Left cardiac atrium (tissue), 4 donors: ENCODE measurements around the gene SETDB2. TPM values are rescaled to one million over a fixed set of nuclear protein-coding genes. Genes with fewer than 3 reads are reported as not detected.

ENCODE experiments used
- ATAC-seq, 2 donors: fragments of 200-7000 bp; cut with Tn5 transposase; one replicate each; pipeline ENCODE4 v1.9.1; 2020; ENCODE audit warnings: mild to moderate bottlenecking in 2 of 2, moderate library complexity in 2 of 2
- DNase-seq: peaks from one replicate; pipeline ENCODE4 v3.0.0-alpha.2; 2020
- intact Hi-C, 2 donors: fragments of 100-400 bp; cut with DNase I; formaldehyde crosslinking; loops; one replicate each; pipeline versions ENCODE4 v1.14.1 to v1.15.1; 2022 to 2023
- long read RNA-seq: library from polyadenylated mRNA; unstranded; transcript quantifications from one replicate; pipeline ENCODE4 v2.0.0, GENCODE V29; 2021
- total RNA-seq, 2 donors: library from RNA; stranded (reverse); fragmentation: NEBNext Ultra II Directional; extraction: Animal tissue kit (Norgen Biotek cat#: 25700); gene quantifications; one replicate each; pipeline ENCODE4 v1.2.1, GENCODE V29; 2021
- donor health status: DM: no; HTN: yes; CAD: no.
- donor health status: DM: no; HTN: yes; CAD: no; lungs with severe emphysema.
- donor health status: DM: yes; HTN: yes; CAD: no.
- donor health status: Dilated cardiomyopathy.

The SETDB2 gene, protein sequence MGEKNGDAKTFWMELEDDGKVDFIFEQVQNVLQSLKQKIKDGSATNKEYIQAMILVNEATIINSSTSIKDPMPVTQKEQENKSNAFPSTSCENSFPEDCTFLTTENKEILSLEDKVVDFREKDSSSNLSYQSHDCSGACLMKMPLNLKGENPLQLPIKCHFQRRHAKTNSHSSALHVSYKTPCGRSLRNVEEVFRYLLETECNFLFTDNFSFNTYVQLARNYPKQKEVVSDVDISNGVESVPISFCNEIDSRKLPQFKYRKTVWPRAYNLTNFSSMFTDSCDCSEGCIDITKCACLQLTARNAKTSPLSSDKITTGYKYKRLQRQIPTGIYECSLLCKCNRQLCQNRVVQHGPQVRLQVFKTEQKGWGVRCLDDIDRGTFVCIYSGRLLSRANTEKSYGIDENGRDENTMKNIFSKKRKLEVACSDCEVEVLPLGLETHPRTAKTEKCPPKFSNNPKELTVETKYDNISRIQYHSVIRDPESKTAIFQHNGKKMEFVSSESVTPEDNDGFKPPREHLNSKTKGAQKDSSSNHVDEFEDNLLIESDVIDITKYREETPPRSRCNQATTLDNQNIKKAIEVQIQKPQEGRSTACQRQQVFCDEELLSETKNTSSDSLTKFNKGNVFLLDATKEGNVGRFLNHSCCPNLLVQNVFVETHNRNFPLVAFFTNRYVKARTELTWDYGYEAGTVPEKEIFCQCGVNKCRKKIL
- 10 to 100 TPM; 12.8 to 13.5 TPM for total RNA-seq
- long read RNA-seq, partial matches to known transcripts, result 2 of 22 reads
- long read RNA-seq, other reads (novel, unspliced or antisense), result 17 of 22 reads

DNA sequence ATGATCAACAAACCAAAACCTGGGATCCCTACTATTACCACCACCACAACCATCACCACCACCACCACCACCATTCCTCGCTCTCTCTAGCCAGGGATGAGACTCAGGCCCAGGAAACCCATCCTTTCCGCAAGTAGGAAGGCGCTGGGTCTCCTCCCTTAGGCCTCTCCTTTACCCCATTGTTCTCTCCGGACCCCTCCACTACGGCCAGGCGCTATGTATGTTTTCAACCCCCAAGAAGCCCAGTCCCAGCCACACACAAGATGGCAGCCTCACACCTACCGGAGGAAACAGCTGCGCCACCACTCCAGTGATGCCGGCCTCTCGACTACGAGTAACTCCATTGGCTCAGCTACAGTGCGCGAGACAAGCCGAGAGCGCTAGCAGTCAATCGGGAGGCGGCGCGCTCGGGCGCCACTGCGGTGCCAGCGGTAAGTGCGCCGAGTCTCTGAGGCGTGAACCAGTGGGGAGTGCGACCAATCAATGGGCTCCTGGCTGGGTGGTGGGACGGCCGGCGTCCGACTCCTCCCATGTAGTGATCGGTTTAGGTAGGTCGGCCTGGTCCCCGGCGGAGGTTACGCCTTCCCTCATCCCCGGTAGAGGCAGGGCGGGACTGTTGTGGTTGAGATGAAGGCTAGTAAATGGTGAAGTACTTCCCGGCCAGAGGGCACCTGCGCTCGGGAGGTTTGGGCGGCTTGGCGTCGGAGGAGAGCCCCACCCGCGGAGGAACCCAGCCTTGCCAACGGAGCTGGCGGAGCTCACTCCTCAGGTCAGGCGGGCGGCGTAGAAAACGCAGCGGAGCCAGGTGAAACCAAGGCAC, at the start of gene SETDB2, which contains the start of gene CAB39L:
SETDB2 (plus strand) TSS at position 571 of the 820 bp plus-strand sequence. CDS start 7,620 bp downstream, outside the sequence.
CAB39L (minus strand) TSS at position 361 of the 820 bp plus-strand sequence. CDS start 61,154 bp downstream, outside the sequence.
- DNase-seq (peak; percentile 100), ATAC-seq (peak; percentile 98 to 99)
- intact Hi-C loops, result loop anchor here in 1 of 2 donors (10.0 kb wide), 1 partner anchor 469 kb away; the partner anchor contains the start of gene FNDC3A

DNA sequence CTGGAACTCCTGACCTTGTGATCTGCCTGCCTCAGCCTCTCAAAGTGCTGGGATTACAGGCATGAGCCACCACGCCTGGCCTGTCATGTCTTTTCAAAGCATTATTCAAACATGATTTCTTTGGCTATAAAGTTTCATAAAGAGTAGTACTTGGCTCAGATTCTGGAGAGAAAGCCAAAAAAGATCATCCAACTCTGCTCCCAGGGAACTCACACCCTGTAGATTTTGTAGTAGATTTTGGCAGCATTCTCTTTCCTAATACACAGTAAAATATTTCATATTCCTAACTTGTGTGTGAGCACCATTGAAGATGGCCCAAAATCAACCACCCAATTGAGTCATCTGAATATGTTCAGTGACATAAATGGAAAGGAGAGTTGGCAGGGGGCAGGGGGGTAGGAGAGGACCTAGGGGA, 48.6 kb upstream of the SETDB2 start:
- DNase-seq, result peak; percentile 31
- peak; percentile 47 to 92 for ATAC-seq
- intact Hi-C loops, result no loop called here

DNA sequence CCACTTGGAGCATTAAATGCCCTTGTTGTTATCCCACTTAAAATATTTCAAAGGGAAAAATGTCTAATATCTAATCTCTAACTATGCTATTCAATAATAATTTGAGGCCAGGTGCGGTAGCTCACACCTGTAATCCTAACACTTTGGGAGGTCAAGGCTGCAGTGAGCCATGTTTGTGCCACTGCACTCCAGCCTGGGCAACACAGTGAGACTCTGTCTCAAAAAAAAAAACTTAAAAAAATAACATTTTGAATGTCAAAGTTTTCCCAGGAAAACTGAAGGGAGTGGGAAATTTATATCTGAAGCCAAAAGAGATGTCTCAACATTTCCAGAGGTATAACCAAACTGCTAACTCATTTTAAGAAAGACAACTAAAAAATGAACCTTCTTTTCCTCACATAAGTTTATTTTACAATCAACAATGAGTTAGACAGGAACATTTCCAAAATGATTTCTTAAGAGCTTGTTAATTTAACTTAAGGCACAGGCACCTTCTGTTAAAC, 48.1 kb upstream of the SETDB2 start:
- DNase-seq, result no peak
- ATAC-seq, result peak in 1 of 2 donors; percentile 41
- intact Hi-C loops, result no loop called here

DNA sequence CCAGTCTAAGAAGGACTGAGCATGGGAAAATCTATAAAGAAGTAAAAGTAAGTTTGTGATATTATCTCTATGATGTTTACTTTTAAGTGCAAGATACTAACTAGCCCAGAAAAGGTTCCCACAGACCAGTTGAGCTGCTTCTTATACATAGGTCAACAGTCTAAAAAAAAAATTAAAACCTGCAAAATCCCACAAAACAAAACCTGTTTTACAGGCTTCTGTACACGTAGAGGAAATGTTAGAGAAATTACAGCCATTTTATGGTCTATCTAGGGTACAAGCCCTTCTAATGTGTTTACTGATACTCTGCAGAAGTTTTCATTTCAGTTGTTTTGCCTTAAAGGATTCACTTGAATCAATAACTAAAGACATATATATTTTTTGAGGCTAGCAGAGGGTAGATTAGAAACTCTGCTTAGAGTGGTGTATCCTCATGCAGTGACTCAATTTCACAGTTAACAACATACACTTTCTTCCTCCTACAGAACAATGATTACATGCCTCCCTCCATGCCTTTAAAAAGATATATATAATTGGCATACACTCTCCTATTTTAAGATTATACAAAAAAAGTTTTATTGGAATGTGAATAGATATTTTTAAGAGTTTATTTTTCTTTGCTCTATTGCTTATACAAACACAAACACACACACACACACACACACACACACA, 44.1 kb upstream of the SETDB2 start:
- ATAC-seq (no peak), DNase-seq (no peak)
- intact Hi-C loops, result no loop called here

DNA sequence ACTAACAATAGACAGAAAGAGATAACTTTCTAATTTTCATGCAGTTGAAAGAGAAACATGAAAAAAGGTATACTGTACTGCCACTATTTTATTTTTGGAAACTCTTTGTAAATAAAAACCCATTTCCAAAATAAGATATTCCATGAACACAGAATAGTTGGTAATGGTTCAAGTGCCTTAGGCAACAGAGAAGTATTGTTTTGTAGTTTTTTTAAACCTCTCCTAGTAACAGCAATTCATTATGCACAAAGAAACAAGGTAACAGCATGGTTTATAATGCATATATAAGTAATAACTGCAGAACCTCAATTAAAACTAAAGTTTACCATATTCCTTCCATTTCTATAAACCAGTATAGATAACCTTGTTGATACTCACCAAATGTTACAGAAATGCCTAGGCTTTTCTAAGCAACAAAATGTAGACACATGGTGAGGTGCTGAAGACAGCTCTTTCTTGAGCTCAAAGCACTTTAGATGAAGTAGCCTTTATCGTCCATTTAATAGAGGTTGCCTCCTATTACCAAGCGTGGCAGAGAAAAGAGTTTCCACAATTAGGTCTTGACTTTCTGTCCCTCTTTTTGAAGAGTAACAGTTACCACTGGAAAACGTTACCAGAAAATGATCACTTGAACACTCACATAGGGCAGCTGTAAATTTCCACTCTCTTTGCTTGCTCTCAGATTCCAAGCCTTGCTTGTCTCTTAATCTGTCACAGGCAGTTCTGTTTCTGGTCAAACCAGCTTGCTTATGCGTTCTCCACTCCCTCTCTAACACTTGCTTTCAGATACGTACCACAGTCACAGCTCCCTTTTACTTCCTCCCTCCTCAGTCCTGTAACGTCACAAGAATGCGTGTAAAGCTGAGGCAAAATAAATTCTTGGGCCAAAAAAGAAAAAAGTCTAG, 43.1 kb upstream of the SETDB2 start:
- ATAC-seq (peak; percentile 95 to 97), DNase-seq (no peak)
- intact Hi-C loops, result no loop called here

DNA sequence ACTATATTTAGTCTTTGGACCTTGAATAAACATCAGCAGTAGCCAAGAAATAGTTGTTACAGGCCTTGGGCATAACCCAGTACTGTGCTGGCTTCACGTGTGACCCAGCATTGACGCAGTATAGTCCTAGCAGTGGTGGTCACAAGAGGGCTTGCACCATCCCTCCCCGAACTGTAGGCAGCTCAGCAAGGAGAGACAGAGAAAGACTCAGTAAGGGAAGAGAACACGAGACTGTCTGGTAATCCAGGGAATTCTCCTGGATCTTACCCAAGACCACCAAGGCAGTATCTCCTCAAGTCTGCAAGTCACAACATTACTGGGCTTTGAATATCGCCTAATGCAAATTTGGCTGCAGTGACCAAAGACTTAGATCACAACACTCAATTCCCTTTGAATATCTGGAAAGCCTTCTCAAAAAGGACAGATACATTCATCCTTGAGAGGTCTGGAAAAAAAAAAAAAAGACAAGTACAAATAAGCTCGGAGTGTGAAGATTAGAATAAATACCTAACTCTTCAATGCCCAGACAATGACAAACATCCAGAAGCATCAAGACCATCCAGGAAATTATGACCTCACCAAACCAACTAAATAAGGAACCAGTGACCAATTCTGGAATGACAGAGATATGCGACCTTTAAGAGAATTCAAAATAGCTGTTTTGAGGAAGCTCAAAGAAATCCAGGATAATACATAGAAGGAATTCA, 39.9 kb upstream of the SETDB2 start:
- intact Hi-C loops, result no loop called here
- DNase-seq, result no peak

GRCh38 chr13:49404703-49405020, 39.4 kb upstream of the SETDB2 start:
- intact Hi-C loops, result no loop called here
- no peak for ATAC-seq
- no peak for DNase-seq

More for the DNA sequence above, 39.9 kb upstream of the SETDB2 start:
- no peak for ATAC-seq

DNA sequence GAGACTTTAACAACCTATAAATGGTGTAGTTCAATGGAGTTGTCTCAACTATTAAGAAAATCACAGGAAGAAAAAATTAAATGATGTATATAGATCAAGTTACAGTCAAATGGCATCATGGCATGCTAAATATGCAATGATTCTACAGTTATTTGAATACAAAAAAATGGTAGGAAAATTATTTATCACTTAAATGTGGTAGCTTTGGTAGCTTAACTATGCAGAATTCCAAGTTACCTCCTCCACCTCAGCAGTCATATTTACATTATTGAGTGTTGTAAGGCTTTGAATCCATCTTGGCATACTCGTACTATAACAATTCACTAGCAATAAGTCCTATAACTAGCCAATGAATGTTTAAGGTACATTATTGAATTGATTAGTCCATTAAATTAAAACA, 37.0 kb upstream of the SETDB2 start:
- intact Hi-C loops, result no loop called here
- DNase-seq (no peak), ATAC-seq (no peak)

GRCh38 chr13:49407936-49408335, 36.1 kb upstream of the SETDB2 start:
- no peak for ATAC-seq
- intact Hi-C loops, result no loop called here
- no peak for DNase-seq

DNA sequence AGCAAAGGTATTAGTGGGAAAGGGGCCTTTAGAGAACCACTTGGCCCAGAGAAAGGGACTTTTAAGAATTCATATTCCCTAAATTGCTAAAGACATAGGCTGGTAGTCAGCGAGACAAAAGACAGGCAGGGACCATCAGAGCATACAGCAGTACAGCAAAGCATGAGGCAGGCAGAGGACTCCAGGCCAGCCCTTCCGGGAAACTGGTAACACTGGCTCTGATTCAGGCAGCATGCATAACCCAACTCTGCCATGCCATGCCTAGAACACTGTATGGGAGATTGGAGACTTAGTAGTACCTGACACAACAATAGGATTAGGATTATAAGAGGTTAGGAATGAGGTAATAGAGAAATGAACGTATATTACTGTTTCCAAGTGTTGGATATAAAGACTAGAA, 35.1 kb upstream of the SETDB2 start:
- DNase-seq (no peak), ATAC-seq (no peak)
- intact Hi-C loops, result no loop called here

GRCh38 chr13:49410006-49410405, 34.1 kb upstream of the SETDB2 start:
- ATAC-seq, result no peak
- DNase-seq, result no peak
- intact Hi-C loops, result no loop called here

- ATAC-seq (no peak), DNase-seq (no peak)
- intact Hi-C loops, result no loop called here
Measured at GRCh38 chr13:49410477-49410876, 33.6 kb upstream of the SETDB2 start.

DNA sequence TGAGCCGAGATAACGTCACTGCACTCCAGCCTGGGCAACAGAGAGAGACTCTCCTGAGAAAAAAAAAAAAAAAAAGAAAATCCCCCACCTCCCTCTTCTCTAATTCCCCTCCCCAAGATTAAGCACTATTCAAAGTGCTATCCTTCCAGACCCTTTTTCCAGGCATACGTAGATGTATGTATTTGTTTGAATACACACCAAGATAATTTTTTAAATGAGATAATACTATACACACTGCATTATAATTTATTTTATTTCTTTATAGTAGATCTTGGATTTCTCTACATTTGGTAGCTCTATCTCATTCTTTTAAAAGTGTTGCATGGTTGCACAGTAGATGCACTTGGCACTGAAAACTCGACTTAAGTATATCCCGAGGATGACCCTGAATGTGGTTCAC, 32.7 kb upstream of the SETDB2 start:
- no peak for DNase-seq
- ATAC-seq, result no peak
- intact Hi-C loops, result no loop called here

- ATAC-seq (no peak), DNase-seq (no peak)
- intact Hi-C loops, result no loop called here
Measured at GRCh38 chr13:49412749-49413148, 31.3 kb upstream of the SETDB2 start.

GRCh38 chr13:49417161-49417560, 26.9 kb upstream of the SETDB2 start:
- DNase-seq, result no peak
- intact Hi-C loops, result no loop called here
- no peak for ATAC-seq

- intact Hi-C loops, result no loop called here
- ATAC-seq (no peak), DNase-seq (no peak)
Measured at GRCh38 chr13:49418206-49418605, 25.9 kb upstream of the SETDB2 start.

GRCh38 chr13:49419276-49419675, 24.8 kb upstream of the SETDB2 start:
- intact Hi-C loops, result no loop called here
- DNase-seq (no peak), ATAC-seq (no peak)
